Hematopoietic multipotent progenitor cell treated with erythropoietin and hydrocortisone succinate and interleukin-3 and kit ligand, for 8 days (in vitro differentiated cells): ENCODE measurements around the gene LAMTOR1.

Experiments
- DNase-seq: peaks from one replicate; pipeline ENCODE4 v3.0.0-alpha.2; 2015

The LAMTOR1 gene

GRCh38 chr11:72080326-72081183 is 22.5 kb downstream of the LAMTOR1 start, which contains the start of the genes LRRC51 and NUMA1:
TSS of gene LRRC51 (plus strand) at chr11:72080850. CDS start at chr11:72089084, 8,234 bp downstream.
TSS of gene NUMA1 (minus strand) at chr11:72080542. CDS start at chr11:72035943, 44,599 bp downstream.
- peak; percentile 100 for DNase-seq

GRCh38 chr11:72079819-72080325 is 23.2 kb downstream of the LAMTOR1 start:
- peak; percentile 25 for DNase-seq

- no peak for DNase-seq
These were observed 24.6 kb downstream of the LAMTOR1 start for GRCh38 chr11:72078477-72078876.

GRCh38 chr11:72075756-72076155 is 27.3 kb downstream of the LAMTOR1 start:
- DNase-seq: no peak

- DNase-seq: peak; percentile 65
These were observed 28.0 kb downstream of the LAMTOR1 start for GRCh38 chr11:72075109-72075508.

GRCh38 chr11:72072348-72072747 is 30.7 kb downstream of the LAMTOR1 start:
- DNase-seq: no peak

GRCh38 chr11:72070491-72070890 is 32.6 kb downstream of the LAMTOR1 start:
- DNase-seq: no peak

GRCh38 chr11:72069787-72070251 is 33.3 kb downstream of the LAMTOR1 start:
- peak; percentile 76 for DNase-seq

GRCh38 chr11:72069200-72069599 is 33.9 kb downstream of the LAMTOR1 start:
- DNase-seq: no peak

GRCh38 chr11:72067676-72068075 is 35.4 kb downstream of the LAMTOR1 start:
- no peak for DNase-seq

- DNase-seq: no peak
These were observed 35.8 kb downstream of the LAMTOR1 start for GRCh38 chr11:72067266-72067665.

GRCh38 chr11:72066855-72067254 is 36.2 kb downstream of the LAMTOR1 start:
- DNase-seq: no peak

- DNase-seq: no peak
These were observed 41.2 kb downstream of the LAMTOR1 start for GRCh38 chr11:72061739-72062396.

GRCh38 chr11:72058416-72059034 is 44.6 kb downstream of the LAMTOR1 start:
- DNase-seq: no peak

- no peak for DNase-seq
These were observed 54.2 kb downstream of the LAMTOR1 start for GRCh38 chr11:72048766-72049460.
